Endodermal cell (in vitro differentiated cells): ENCODE measurements around the gene ATP2B3. TPM values are rescaled to one million over a fixed set of nuclear protein-coding genes. Genes with fewer than 3 reads are reported as not detected.

ENCODE experiments used
- DNase-seq: peaks from one replicate; pipeline ENCODE4 v3.0.0-alpha.2; 2017
- H3K27ac ChIP-seq: 2 replicates; pipeline ENCODE4 v1.5.1; 2013; ENCODE audit warnings: mild to moderate bottlenecking, low read depth, low read length, moderate library complexity
- H3K27me3 ChIP-seq: 2 replicates; pipeline ENCODE4 v1.6.1; 2013; ENCODE audit warnings: mild to moderate bottlenecking, low read length, moderate library complexity; ENCODE audit not compliant: insufficient read depth, control insufficient read depth, poor library complexity, severe bottlenecking
- H3K36me3 ChIP-seq: 2 replicates; pipeline ENCODE4 v1.7.0; 2013; ENCODE audit warnings: mild to moderate bottlenecking, low read length, moderate library complexity; ENCODE audit not compliant: control insufficient read depth, insufficient read depth
- H3K4me1 ChIP-seq: one replicate; pipeline ENCODE4 v1.7.0; 2013; ENCODE audit warnings: low read length; ENCODE audit not compliant: control insufficient read depth, insufficient read depth
- H3K4me3 ChIP-seq: 2 replicates; pipeline ENCODE4 v1.5.1; 2013; ENCODE audit warnings: mild to moderate bottlenecking, low read length, moderate library complexity
- H3K9ac ChIP-seq: 2 replicates; pipeline ENCODE4 v1.6.1; 2013; ENCODE audit warnings: mild to moderate bottlenecking, low read length, moderate library complexity; ENCODE audit not compliant: poor library complexity, severe bottlenecking; ENCODE audit errors: extremely low read depth
- H3K9me3 ChIP-seq: 2 replicates; pipeline ENCODE4 v1.6.1; 2013; ENCODE audit warnings: mild to moderate bottlenecking, low read length, moderate library complexity; ENCODE audit not compliant: control insufficient read depth
- H3K27ac Mint-ChIP-seq: 2 replicates; pipeline ENCODE4 v1.8.0; 2020; ENCODE audit warnings: mixed read lengths
- H3K27me3 Mint-ChIP-seq: 2 replicates; pipeline ENCODE4 v1.8.0; 2021; ENCODE audit warnings: mild to moderate bottlenecking, mixed read lengths; ENCODE audit not compliant: insufficient read depth
- H3K36me3 Mint-ChIP-seq: 2 replicates; pipeline ENCODE4 v1.8.0; 2020; ENCODE audit warnings: low read depth, mixed read lengths
- H3K4me1 Mint-ChIP-seq: 2 replicates; pipeline ENCODE4 v1.8.0; 2020; ENCODE audit warnings: mixed read lengths
- H3K4me3 Mint-ChIP-seq: 2 replicates; pipeline ENCODE4 v1.8.0; 2020; ENCODE audit warnings: mild to moderate bottlenecking, moderate library complexity, mixed read lengths
- H3K9me3 Mint-ChIP-seq: 2 replicates; pipeline ENCODE4 v1.8.0; 2020; ENCODE audit warnings: mild to moderate bottlenecking, mixed read lengths
- WGBS, 2 experiments: methylation state at CpG; one replicate each; pipeline versions ENCODE4 v1.1.5 to v1.1.7; 2013; ENCODE audit warnings: missing lambda C conversion rate in 2 of 2, mixed read lengths in 1 of 2; ENCODE audit not compliant: insufficient coverage in 1 of 2, insufficient read length in 1 of 2; 5-methylcytosine and 5-hydroxymethylcytosine counted together
- total RNA-seq, 2 donors: library from RNA; stranded (reverse); fragmentation: NEBNext Ultra II Directional in 1 of 2; extraction: Animal tissue kit (Norgen Biotek cat#: 25700) in 1 of 2; gene quantifications; 2 replicates in 1 of 2; 3 replicates in 1 of 2; pipeline ENCODE4 v1.2.1, GENCODE V29; 2021
- TF ChIP-seq, protein P1 (sequence below): fragments of 200-600 bp; sonication (generic); conservative IDR thresholded peaks from 2 replicates; pipeline ENCODE4 v1.5.0; 2021; ENCODE audit warnings: antibody characterized with exemption, mild to moderate bottlenecking

The ATP2B3 gene
- total RNA-seq, 2 donors from 2014 or later = not detected

DNA sequence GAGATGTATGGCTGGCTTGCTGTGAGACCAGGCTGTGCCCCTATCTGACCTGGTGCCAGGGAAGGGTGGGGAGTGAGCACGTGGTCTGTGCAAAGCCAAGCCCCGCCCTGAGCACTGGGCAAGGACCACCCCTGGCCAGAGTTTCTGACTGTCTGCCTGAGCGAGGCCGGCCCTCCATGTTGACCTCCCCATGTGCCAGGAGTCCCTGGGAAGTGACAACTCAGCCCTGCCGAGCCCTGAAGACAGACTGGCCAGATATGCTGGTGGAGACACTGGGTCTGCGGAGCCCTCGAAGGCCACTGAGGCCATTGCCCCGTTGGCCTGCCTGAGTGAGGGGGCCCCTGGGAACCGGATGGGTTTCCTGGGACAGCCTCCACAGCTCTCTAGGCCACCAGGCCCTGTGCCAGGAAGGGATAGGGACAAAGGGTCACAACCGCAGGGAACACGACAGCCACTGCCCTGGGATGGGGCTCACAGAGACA, 29.8 kb upstream of the ATP2B3 start:
- no peaks in the 10 kb centered on the region for H3K36me3 ChIP-seq
- H3K4me1 ChIP-seq = no peaks in the 10 kb centered on the region
- no peak overlapping the region for H3K4me3 Mint-ChIP-seq
- peaks cover 2% of the 10 kb centered on the region for H3K27me3 Mint-ChIP-seq
- TF ChIP-seq, protein P1, sequence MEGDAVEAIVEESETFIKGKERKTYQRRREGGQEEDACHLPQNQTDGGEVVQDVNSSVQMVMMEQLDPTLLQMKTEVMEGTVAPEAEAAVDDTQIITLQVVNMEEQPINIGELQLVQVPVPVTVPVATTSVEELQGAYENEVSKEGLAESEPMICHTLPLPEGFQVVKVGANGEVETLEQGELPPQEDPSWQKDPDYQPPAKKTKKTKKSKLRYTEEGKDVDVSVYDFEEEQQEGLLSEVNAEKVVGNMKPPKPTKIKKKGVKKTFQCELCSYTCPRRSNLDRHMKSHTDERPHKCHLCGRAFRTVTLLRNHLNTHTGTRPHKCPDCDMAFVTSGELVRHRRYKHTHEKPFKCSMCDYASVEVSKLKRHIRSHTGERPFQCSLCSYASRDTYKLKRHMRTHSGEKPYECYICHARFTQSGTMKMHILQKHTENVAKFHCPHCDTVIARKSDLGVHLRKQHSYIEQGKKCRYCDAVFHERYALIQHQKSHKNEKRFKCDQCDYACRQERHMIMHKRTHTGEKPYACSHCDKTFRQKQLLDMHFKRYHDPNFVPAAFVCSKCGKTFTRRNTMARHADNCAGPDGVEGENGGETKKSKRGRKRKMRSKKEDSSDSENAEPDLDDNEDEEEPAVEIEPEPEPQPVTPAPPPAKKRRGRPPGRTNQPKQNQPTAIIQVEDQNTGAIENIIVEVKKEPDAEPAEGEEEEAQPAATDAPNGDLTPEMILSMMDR = no peak
- no peak overlapping the region for H3K9ac ChIP-seq
- no peaks in the 10 kb centered on the region for H3K36me3 Mint-ChIP-seq
- no peak for DNase-seq
- no peak overlapping the region for H3K27ac Mint-ChIP-seq
- peaks cover 45% of the 10 kb centered on the region for H3K9me3 Mint-ChIP-seq
- H3K27ac ChIP-seq = no peak overlapping the region
- H3K4me3 ChIP-seq = no peak overlapping the region
- no peaks in the 10 kb centered on the region for H3K4me1 Mint-ChIP-seq
- no peaks in the 10 kb centered on the region for H3K27me3 ChIP-seq
- H3K9me3 ChIP-seq = no peaks in the 10 kb centered on the region
- WGBS, 2 experiments = 91 to 100% methylated on average over 2 to 11 of the region's 11 CpGs

DNA sequence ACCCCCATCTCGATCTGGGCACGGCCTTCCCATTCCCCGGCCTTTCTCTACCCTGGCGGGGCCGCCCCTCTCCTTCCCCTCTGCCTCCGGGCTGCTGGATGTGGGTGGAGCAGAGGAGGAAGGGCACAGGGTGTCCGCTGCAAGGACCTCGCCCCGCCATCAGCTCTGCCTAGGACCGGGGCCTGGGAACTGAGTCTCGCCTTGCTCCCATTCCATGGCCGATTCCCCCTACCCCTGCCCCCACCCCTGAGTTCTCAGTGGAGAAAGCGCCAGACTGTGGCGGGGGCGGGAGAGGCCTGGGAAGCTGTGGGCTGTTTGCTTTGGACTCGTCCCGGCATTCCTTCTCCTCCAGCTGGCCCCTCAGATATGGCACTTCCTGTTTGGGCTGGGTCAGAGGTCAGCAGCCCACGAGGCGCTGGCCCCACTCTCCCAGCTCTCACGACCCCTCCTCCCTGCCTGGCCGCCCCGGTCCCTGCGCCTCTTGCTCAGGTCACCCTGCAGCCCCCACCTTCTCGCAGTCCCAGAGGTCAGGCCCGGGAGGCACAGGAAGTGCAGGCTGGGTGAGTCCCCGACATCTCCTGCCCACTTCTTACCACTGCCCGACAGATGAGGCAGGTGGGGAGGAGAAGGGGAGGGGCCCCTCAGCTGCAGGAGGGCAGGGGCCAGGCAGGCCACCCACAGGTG, 29.1 kb upstream of the ATP2B3 start:
- no peaks in the 10 kb centered on the region for H3K4me1 ChIP-seq
- peak; percentile 58 for DNase-seq
- H3K9me3 ChIP-seq = no peaks in the 10 kb centered on the region
- WGBS, 2 experiments = 85% methylated on average over 16 of the region's 27 CpGs; no CpG with 5 or more reads in 1 of the 2 experiments
- H3K9ac ChIP-seq = no peak overlapping the region
- Mint-ChIP-seq H3K4me3 (no peak overlapping the region), H3K9me3 (peaks cover 51% of the 10 kb centered on the region), H3K4me1 (no peaks in the 10 kb centered on the region), H3K27ac (no peak overlapping the region), H3K27me3 (peaks cover 2% of the 10 kb centered on the region), H3K36me3 (no peaks in the 10 kb centered on the region)
- H3K27me3 ChIP-seq = no peaks in the 10 kb centered on the region
- no peak overlapping the region for H3K27ac ChIP-seq
- TF ChIP-seq, protein P1 = no peak
- H3K4me3 ChIP-seq = no peak overlapping the region
- H3K36me3 ChIP-seq = no peaks in the 10 kb centered on the region

DNA sequence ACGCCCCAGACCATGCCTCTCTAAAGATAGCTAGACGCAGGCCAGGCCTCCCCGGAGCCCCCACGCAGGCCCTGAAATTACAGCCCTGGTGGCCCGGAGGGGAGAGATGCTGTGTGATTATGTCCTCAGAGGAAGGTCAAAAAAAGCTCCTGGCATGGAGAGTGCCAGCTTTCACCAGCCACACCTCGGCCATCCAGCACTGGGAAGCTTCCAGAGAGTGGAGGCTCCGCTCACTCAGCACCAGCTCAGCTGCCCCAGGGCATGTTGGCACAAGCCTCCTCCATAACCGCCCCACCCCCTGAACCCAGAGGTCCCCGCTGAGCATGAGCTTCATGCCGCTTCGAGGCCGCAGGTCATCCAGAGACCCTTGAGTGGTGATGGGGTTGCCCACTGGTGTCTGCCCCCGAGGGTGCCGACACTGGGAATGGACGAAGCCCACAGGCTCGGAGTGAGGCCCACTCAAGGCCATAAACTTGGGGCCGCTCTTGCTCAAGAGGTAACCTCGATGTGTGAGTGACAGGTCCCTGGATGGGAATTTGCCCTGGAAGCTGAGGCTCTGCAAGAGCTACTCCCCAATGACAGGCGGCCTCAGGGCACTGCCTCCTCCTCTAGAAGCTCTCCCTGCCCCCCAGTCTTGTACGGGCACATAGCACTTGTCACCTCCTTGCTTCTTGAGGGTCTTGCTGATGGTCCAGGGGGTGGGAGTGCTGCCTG, 27.1 kb upstream of the ATP2B3 start:
- no peak for DNase-seq
- Histone ChIP-seq H3K9ac (no peak overlapping the region), H3K4me3 (no peak overlapping the region), H3K27ac (no peak overlapping the region), H3K9me3 (no peaks in the 10 kb centered on the region), H3K27me3 (no peaks in the 10 kb centered on the region), H3K4me1 (no peaks in the 10 kb centered on the region), H3K36me3 (no peaks in the 10 kb centered on the region)
- Mint-ChIP-seq H3K4me1 (no peaks in the 10 kb centered on the region), H3K36me3 (no peaks in the 10 kb centered on the region), H3K4me3 (no peak overlapping the region), H3K27ac (no peak overlapping the region), H3K9me3 (peaks cover 58% of the 10 kb centered on the region), H3K27me3 (peaks cover 2% of the 10 kb centered on the region)
- TF ChIP-seq, protein P1 = no peak
- 96% methylated on average over 20 of the region's 20 CpGs; no CpG with 5 or more reads in 1 of the 2 experiments for WGBS, 2 experiments
